Measurements from ENCODE around the gene HMGCLL1.

The HMGCLL1 gene

DNA sequence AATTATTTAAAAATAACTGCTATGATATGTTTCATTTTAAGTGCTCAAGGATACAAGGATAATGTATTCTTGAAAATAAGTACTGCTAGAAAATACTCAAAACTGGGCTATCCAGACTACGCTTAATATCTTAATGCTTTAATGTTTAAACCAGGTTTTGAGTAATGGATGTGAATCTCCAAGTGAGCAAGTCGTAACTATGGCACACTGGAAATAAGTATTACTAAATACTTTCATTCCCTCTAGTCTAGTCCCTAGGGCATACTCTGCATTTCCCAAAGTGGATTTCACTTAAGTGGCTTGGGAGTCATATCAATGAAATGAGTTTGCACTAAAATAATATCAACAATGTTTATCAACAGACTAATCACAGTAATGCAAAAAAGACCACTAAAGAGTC is 48.1 kb downstream of the HMGCLL1 start:
- no peak for DNase-seq

DNA sequence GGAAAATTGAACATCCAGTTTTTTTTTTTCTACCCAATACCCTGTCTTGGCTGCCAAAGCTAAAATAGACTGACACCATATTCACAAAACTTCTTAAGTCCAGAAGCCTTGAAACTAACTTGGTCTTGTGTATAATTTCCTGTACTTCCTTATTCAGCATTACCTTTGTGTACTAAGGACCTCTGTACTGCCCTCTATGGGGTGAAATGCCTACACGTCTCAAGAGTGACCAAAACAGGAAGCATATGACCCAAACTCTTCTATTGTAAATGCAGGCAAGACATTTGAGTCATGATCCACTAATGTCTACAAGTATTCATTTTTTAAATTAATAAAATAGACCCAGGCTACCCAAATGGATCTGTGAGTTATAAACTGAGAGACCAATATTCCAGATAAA is 50.4 kb downstream of the HMGCLL1 start:
- no peak for DNase-seq

DNA sequence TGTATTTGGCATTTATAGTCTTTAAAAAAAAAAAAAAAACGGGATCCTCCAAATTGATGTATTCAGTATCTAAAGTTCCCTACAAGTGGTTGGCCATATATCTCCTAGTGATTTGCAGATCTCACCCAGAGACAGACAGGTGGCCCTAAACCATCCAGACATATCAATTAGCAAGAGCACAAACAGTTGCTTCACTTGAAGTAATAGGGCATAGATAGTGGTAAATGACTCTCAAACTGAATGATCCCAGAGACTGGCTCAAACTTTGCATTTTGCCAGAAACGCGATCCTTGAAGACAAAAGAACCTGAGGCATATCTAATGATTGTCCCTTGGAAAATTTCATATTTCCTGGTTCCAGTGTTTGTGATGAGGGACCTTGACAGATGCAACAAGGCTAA is 54.6 kb downstream of the HMGCLL1 start:
- DNase-seq, result no peak

DNA sequence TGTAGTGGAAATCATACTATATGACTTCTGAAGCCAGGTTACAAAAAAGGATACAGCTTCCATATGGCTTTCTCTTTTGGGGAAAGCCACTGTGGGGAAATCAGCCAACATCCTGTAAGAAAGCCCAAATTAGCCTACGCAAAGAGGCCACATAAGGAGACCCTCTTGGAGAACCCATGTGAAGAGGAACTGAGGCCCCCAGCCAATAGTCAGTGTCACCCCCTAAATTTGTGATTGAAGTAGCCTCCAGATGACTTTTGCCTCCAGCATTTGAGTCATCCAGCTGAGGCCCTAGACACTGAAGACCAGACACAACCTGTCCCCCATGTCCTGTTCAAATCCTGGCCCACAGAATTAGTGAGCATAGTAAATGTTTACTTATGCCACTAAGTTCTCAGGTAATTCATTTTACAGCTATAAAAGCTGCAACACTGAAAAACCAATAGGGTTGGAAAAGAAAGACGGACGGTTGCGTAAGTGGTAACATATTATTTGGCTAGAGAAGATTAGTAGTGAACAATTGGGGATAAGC is 60.4 kb downstream of the HMGCLL1 start:
- no peak for DNase-seq

DNA sequence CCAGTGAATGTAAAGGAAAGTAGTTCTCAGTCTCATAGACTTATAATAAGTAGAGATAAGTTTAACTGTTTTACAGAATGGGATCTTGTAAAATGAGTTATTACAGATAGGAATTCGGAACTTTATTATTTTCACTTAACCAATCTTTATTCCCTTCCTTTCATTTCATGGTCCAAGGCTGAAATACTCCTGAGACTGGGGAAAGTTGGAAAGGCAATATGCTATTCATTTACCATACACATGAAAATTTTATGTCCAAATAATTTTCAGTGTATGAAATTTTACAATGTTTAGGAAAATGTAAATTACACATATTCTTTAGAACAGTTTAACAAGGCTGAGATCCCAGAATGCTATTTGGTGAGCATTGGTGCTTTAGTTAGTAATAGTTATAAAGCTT is 62.3 kb downstream of the HMGCLL1 start:
- no peak for DNase-seq

DNA sequence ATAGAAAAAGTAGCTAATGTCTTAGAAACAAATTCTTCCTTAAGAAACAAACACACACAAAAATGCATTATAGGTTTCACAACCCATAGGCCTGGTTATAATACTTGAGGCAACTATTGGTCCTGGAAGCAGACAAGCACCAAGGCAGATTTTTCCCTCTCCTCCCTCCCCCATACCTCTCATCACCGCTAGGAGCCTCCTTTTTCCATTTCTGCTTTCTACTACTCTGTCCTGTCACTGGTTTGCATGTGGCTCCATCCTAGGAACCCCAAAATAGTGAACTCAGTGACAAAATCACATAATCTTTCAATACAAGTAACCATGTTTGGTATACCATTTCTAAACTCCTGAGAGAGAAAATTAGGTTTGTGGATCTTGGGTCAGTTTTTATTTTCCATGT is 66.1 kb downstream of the HMGCLL1 start:
- DNase-seq, result no peak

DNA sequence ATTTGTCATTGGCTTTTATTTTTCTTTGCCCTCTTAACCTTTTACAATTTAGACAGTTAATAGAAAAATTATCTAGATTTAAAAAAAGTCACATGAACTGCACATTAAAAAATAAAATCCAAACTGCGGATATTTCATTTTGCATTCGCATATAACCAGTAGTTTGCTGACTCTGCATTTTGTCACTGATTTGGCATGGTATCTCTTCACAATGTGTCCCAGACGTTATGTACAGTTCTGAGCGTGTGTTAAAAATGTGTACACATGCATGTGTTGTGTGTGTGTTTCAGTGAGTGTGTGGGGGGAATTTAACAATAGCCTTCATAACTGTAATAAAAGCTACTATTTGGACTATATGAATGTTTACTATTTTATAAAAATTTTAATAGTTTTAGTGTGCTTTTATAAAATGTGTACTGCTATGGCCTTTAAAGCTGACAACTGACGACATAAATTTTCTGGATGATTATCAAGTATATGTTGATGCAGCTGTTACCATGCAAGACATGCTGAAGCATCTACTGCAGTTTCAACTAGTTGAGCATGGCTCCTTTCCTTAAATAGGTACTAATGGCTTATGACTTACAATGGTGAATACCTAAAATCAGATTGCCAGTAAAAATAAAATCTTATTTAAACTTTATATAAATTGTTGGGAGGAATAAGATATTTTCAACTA is 67.7 kb downstream of the HMGCLL1 start:
- no peak for DNase-seq

DNA sequence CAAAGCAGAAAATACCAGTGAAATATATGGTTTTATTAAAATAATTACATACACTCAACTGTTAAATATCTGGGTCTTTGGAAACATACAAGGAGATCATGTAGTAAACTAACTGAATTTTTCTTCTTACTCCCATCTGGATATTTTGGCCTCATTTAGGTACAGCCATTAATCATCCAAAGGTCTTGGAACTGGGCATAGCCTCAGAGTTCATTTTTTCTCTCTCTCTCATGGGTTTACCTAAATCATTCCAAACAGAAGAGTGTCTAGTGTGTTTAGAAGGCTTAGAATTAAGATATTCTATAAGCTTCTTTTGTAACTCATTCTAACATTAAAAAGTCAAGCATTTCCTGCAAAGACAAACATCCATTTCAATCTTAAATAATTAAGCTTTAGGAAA is 79.4 kb downstream of the HMGCLL1 start:
- no peak for DNase-seq

DNA sequence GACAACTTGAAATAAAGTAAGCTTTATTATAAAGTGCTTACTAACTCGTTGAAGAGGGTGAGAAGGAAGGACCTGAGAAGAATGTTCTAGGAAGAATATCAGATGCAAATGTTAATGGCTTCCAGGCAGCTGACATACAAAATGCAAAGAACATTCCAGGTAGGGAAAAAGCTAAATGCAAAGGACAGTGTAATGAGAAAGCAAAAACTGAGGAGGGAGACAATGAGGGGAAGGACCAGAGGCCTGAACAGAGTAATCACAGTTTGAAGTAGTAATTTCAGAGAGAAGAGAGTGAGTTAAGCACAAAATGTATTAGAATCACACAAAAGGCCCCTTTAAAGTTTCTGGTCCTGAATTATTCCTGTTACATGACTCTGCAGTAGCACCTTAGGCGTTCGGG is 81.3 kb downstream of the HMGCLL1 start:
- DNase-seq, result no peak

DNA sequence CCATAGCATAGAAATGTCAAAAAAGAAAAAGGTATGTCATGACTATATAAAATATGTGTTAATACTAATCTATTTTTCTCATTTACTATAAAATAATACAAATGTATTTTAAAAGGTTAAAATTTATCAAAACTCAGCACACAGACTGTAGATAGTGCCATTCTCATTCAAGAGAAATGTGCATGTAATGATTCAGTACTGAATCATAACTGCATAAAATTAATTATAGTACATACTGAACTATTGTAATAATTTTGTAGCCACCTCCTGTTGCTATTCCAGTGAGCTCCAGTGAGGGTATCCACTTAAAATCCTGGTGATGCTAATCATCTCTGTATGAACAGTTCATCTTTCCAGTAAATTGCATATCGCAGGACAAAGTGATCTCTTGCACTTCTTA is 82.8 kb downstream of the HMGCLL1 start:
- DNase-seq, result no peak

DNA sequence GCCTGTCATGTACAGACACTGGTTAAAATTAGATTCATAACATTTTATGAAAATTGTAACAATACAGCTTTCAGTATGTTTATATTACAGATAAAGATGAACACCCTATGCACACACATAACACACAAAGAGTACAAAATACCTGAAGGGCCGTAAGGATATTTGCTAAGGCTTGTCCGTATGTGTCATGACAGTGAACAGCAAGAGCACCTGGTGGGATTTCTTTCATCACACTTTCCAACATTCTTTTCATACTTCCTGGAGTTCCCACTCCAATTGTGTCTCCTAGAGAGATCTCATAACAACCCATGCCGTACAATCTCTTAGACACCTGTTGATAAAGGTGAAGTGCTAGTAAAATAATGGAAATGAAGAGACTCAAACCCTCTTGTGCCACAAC is 83.7 kb downstream of the HMGCLL1 start:
- no peak for DNase-seq

DNA sequence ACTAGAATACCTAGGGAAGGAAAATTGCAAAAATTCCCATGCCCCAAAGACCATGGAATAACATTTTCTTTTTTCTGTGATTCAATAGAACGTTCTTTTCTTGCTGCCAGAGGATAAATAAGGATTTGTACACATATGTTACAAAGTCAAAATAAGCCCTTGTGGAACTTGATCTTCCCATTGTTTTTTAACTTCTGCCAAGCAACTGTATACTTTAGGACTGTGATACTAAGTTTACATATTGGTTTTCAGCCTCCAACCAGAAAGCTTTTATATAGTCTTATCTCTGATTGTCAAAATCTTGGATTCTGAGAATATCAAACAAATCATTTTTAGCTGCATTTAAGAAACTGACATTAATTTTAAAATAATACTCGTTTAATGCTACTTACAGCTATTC is 84.6 kb downstream of the HMGCLL1 start:
- no peak for DNase-seq

DNA sequence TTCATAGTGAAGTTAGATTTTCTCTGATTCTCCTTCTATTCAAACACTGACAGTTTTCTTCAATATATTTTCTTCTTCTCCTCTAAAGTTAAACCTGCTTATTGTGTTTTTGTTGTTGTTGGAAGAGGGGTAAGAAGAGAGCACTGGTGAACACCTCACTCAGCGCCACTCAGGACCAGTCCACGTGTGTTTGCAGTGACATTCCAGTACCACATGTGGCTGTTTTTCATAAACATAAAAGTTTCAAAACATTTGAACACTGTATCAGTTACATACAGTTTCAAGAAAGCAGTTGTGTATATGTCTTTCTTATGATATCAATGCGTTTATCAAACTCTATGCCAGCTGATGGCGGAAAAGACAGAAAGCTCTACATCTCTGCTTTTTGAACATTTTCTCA is 86.7 kb downstream of the HMGCLL1 start:
- DNase-seq, result no peak

DNA sequence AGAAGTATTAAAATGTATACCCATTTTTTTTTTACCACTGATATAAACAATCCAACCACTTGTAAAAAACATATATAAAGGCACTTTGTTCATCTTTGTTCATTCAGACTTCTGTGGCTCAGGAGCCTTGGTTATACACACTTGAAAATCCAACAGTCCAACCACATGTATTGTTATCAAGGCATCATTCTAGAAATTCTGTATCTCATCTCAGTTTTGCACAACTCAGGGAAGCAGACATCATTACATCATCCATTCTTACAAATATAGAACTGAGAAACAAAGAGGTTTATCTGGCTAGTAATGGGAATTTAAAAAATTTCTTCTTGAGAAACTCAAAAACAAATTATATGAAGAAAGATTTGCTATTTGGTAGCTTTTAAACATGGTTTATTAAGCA is 88.1 kb downstream of the HMGCLL1 start:
- DNase-seq, result no peak

DNA sequence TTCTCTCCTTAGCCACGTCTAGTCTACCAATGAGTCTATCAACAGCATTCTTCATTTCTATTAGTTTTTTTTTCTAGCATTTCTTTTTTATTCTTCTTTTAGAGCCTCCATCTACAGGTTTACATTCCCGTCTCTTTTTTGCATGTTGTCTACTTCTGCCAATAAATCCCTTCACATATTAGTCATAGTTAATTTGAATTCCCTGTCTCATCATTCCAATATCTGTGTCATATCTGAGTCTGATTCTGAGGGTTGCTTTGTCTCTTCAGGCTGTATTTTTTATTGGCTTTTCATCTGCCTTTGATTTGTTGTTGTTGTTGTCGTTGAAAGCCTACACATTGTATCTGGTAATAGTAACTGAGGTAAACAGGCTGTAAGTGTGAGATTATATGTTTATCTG is 104.6 kb downstream of the HMGCLL1 start:
- no peak for DNase-seq

DNA sequence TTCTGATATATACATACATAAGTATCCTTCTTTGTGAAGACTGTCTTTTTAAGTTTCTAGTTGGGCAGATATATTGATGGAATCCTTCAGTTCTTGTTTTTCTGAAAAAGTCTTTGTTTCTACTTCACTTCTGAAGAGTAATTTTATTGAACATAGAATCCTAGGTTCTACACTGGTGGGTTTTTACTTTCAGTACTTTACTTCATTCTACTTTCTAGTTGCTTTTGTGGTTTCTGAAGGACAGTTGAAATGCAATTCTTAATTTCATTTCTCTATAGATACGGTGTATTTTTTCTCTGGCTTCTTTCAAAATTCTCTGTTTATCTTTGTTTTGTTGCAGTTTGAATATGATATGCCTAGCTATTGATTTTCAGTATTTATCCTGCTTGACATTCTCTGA is 105.3 kb downstream of the HMGCLL1 start:
- no peak for DNase-seq

DNA sequence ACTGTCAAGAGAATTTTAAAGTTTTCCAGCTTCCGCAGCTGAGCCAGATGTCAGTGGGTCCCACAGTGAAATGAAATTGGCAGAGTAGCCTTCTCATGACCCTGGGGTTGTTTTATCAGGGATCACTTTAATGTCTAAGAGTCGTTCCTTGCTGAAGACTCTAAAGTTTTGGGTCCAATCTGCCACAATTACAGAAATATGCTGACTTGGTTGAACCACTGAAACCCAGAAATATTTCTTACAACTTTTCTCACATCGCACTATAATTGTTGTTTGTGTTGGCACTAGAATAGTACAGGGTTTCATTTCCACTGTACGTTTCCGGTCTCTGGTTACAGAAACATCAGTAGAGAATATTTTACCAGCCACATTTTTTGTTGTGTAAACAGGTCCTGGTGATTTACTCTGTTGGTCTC is 109.0 kb downstream of the HMGCLL1 start:
- no peak for DNase-seq

DNA sequence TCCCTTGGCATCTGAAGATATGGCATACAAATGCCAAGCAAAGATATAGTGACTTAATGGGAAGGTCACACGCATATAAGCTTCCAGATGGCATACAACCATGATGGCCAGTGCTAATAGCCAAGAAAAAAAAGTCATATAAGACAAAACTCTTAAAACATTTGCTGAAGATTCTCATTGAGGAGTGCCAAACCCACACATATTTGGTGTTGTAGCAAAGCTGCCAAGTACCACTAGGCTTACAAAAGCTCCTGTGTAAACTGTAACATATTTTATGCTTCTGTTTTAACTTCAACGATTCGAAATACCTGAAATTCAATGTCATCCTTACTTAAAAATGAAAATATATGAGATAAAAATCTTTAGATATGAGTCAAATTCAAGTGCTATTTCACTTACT is 123.0 kb downstream of the HMGCLL1 start:
- no peak for DNase-seq

DNA sequence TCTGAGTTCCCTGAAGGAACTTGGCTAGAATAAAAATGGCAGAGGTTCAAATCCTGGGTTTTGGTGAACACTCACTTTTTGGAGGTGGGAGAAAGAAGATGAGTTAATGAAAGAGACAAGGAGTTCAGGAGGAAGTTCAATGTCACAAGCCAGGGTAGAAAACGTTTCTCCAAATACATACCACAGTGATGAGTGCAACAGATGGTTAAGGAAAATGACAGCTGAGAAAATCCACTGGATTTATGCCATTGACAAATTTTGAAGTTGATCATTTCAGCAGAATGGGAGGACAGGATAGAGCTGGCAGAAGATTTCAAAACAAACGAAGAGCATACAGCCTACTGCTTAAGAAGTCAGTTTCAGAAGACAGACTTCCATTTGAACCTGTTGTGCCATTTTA is 129.0 kb downstream of the HMGCLL1 start:
- DNase-seq, result no peak

DNA sequence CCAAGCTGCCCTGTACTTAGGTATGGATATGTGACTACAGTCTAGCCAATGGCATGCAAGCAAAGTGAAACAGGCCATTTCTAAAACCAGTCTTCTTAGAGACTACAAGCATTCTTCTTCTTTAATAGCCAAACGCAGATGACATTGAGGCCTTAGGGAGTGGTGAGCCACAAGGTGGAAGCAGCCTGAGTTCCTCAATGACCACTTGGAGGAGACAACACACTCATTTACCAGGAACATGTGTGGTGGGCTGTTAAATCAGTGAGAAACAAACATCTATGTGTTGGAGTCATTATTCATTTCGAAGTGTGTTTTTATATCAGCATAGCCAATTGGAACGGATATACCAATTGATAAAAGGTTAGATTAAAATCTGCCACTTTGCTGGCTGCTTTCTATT is 129.8 kb downstream of the HMGCLL1 start:
- no peak for DNase-seq

DNA sequence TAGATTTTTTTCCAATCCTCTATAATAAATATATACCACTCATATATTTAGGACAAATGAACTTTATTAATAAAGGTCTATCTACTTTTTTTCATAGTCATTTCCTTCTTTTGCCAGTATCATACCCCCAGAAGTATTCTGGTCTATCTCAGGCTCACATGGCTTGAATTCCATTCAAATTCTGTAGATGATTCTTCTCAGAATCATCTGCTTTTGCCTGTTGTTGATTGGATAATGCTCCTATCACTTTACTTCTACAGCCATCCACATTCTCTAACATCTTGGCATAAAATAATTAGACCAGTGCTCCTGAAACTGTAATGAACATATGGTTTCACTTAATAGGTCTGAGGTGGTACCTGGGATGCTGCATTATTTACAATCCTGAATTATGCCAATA is 130.5 kb downstream of the HMGCLL1 start:
- DNase-seq, result no peak

DNA sequence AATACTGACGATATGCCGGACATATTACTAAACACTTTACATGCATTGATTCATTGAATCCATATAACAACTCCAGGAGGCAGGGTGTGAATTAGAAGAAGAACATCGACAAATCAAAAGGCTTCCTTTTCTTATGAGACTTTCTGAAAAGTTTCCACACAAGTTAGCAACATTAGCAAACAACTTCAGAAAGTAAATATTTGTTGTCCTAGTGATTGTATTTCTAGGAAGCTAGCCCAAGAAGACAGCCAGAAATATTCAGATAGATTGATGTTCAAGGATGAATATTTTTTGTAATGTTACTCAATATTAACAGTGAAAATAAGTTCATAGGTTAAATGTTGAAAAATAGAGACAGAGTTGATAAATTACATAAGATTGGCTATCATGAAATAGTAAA is 131.1 kb downstream of the HMGCLL1 start:
- no peak for DNase-seq

DNA sequence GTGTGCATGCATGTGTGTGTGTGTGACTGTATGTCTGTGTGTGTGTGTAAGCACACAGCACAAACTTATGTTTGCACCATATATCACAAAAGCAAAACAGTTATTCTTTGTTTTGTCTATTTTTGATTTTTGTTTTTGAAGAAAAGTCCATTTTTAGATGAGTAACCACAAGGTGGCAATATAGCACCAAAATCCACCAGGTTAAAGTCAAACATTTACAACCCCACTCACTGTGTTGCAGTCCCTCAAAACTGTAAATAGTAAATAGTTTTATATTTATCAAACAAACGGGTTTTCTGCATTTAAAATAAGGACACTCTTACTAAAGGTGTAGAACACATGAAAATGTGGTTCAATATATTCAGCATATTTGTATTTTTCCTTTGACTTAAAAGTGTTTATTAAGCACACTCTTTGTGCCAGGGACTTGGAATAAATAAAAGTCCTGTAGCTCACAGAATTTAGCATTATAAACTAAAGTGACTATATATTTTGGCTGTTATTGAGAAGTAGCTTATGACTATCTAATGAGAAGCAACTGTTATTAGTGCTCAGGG is 133.3 kb downstream of the HMGCLL1 start:
- no peak for DNase-seq

DNA sequence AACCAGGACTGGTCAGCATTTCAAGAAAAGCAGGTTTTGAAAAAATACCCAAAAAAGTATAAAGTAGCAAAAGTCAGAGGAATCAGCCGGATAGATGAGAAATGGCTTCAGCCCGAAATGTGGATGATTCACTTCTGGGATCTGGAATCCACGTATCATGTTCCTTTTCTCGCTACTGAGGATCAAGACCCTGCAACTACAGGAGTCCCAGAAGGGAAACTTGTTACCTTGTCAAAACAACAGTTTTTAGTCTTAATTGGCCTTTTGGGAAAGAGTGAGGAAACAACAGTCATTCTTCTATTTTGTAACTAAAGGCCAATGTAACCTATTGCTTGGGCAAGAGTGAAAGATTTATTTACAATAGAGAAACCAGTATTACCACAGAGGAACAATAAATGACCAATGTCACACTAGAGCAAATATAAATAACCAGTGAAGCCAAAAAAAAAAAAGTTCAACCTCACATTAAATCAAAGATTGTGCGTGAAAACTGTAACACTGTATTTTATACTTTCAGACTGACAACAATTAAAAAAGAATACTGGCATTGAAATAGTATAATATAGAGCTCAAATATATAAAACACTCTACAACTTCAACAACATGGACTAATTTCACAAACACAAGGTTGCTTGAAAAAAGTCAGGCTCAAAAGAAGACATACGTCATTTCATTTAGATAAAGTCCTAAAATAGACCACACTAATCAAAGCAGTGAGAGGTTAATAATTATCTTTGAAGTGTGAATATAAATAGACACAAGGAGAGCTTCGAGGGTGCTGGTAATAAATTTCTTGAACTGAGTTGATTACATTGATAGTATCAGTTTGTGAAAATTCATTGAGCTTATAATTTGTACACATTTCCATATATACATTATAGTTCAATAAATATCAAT is 135.5 kb downstream of the HMGCLL1 start:
- no peak for DNase-seq

Measured in stimulated activated naive CD4-positive, alpha-beta T cell treated with Interleukin-2 at 50 U/mL for 16 hours (primary cell).